ENCODE data around the gene DDR2. TPM values are rescaled to one million over a fixed set of nuclear protein-coding genes. Genes with fewer than 3 reads are reported as not detected.

Gene DDR2
- total RNA-seq, 1 experiment from 2014 or later = 0.77 TPM

DNA sequence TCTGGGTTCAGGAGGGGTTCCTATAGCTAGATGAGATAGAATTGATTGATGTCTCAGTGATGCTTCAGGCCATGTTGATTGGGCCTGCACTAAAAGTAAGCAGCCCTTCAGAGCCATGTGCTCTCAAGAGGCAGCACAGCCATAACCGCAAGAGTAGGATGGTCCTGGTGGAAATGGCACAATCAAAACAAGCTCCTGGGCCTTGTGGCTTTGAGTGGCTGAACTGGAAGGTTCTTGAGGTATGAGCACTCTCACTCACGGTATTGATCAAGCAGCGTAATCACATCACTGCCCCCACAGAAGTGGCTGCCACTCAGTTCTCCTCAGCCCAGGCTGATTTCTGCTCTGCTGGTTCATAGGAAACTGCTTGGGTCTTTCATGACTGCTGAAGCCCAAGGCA lies 76.0 kb downstream of the DDR2 start:
- Histone ChIP-seq H3K4me2 (ENCODE audit: low read length) (no peak overlapping the region), H3K4me3 (ENCODE audit: low read length) (no peak overlapping the region), H3K9me3 (ENCODE audit: low read length) (no peaks in the 10 kb centered on the region), H2AFZ (ENCODE audit: low read length) (no peak overlapping the region), H3K4me1 (ENCODE audit: insufficient read depth, low read length) (peaks cover 26% of the 10 kb centered on the region), H3K27ac (ENCODE audit: low read length) (no peak overlapping the region), H3K79me2 (ENCODE audit: low read length) (no peaks in the 10 kb centered on the region), H3K27me3 (ENCODE audit: low read length) (no peaks in the 10 kb centered on the region), H3K9me2 (replicated peaks; ENCODE audit: low read length) (no peaks in the 10 kb centered on the region), H4K20me1 (ENCODE audit: low read length) (no peaks in the 10 kb centered on the region), H3K36me3 (ENCODE audit: low read depth, low read length) (no peaks in the 10 kb centered on the region), H3K9ac (ENCODE audit: low read length) (no peak overlapping the region), H3F3A (ENCODE audit: low read length, unreplicated experiment) (no peaks in the 10 kb centered on the region)
- DNase-seq (no peak), ATAC-seq (no peak)
- intact Hi-C loops (cut with micrococcal nuclease) = no loop called here
- TF ChIP-seq EZH2 (IDR thresholded peaks at IDR 0.05; ENCODE audit: low read length, unreplicated experiment) = no peak
- TF ChIP-seq, protein P1, sequence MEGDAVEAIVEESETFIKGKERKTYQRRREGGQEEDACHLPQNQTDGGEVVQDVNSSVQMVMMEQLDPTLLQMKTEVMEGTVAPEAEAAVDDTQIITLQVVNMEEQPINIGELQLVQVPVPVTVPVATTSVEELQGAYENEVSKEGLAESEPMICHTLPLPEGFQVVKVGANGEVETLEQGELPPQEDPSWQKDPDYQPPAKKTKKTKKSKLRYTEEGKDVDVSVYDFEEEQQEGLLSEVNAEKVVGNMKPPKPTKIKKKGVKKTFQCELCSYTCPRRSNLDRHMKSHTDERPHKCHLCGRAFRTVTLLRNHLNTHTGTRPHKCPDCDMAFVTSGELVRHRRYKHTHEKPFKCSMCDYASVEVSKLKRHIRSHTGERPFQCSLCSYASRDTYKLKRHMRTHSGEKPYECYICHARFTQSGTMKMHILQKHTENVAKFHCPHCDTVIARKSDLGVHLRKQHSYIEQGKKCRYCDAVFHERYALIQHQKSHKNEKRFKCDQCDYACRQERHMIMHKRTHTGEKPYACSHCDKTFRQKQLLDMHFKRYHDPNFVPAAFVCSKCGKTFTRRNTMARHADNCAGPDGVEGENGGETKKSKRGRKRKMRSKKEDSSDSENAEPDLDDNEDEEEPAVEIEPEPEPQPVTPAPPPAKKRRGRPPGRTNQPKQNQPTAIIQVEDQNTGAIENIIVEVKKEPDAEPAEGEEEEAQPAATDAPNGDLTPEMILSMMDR (conservative IDR thresholded peaks at IDR 0.05; ENCODE audit: low read depth, low read length) = no peak
- no TSS peak for BruUV-seq (replicated peaks)
- ChIA-PET CTCF (no interaction called here), POLR2A (ENCODE audit: unreplicated experiment) (no interaction called here)

DNA sequence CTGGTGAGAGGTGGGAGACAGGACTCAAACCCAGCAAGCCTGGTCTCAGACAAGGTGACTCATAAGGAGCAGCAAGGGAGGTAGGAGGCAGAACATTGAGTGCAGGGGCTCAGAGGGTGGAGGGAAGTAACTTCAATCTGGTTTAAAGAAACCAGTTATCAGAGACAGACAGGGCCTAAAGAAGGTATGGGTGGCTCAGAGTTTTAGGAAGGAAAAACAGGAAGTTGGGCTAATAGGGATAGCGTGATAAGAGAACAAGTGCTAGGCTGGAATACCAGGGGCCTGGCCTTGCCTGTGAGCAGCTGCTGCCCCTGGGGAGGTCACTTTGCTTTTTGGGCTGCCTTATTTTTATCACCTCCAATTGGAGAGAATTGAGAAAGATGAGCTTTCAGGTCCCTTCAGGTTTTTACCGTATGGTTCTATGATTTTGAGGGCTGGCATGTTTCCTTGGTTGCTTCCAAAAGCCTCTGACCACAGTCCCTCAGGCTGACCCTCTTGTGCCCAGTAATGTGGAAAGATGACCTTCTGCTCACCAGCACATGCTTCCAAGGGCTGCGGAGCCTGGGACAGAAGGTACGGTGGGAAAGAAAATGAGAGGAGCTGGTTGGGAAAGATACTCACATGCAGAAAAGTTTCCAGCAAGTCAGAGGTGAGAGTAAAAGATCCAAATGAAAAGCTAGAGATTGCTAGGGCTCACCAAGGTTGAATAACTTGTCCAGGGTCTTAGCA lies 77.0 kb downstream of the DDR2 start:
- Histone ChIP-seq H3K4me1 (ENCODE audit: insufficient read depth, low read length) (peaks cover 26% of the 10 kb centered on the region), H3K79me2 (ENCODE audit: low read length) (no peaks in the 10 kb centered on the region), H3K27ac (ENCODE audit: low read length) (no peak overlapping the region), H4K20me1 (ENCODE audit: low read length) (no peaks in the 10 kb centered on the region), H3K27me3 (ENCODE audit: low read length) (no peaks in the 10 kb centered on the region), H3K4me2 (ENCODE audit: low read length) (peak overlapping the region; percentile 50), H3K4me3 (ENCODE audit: low read length) (no peak overlapping the region), H3K9me3 (ENCODE audit: low read length) (no peaks in the 10 kb centered on the region), H3F3A (ENCODE audit: low read length, unreplicated experiment) (no peaks in the 10 kb centered on the region), H2AFZ (ENCODE audit: low read length) (no peak overlapping the region), H3K9ac (ENCODE audit: low read length) (no peak overlapping the region), H3K36me3 (ENCODE audit: low read depth, low read length) (no peaks in the 10 kb centered on the region), H3K9me2 (replicated peaks; ENCODE audit: low read length) (no peaks in the 10 kb centered on the region)
- ChIA-PET CTCF (interaction anchor here (1.3 kb wide), 1 partner anchor 13 kb away, joined by 4 read pairs; no protein-coding TSS in a partner anchor), POLR2A (ENCODE audit: unreplicated experiment) (no interaction called here)
- ATAC-seq (no peak), DNase-seq (no peak)
- no TSS peak for BruUV-seq (replicated peaks)
- intact Hi-C loops (cut with micrococcal nuclease) = no loop called here
- TF ChIP-seq EZH2phosphoT487 (IDR thresholded peaks at IDR 0.05; ENCODE audit: borderline replicate concordance, low read length) = no peak
- TF ChIP-seq, protein P1 (conservative IDR thresholded peaks at IDR 0.05; ENCODE audit: low read depth, low read length) = no peak

DNA sequence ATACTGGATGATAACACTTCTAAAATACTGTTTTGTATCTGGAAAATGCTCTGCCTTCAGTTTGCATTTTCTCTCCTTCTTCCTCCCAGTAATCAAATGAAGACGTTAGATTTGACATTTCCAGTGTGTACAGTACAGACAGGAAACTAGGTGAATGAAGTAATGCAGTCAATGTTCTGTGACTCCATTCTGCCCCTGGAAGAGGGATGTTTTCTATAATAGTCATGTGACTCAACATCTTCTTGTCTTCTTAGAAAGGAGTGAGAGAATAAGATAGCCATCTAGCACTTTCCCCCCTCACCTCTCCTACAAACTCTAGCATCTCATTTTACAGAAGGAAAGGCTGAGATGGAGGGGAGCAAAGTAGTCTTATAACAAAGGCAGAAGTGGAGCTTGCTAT lies 77.6 kb downstream of the DDR2 start:
- H2AFZ ChIP-seq (ENCODE audit: low read length) = no peak overlapping the region
- no TSS peak for BruUV-seq (replicated peaks)
- no peak overlapping the region for H3K9ac ChIP-seq (ENCODE audit: low read length)
- peak overlapping the region; percentile 36; the same call in 1 of the 2 replicates for H3K27ac ChIP-seq (ENCODE audit: low read length)
- no peaks in the 10 kb centered on the region for H3K9me3 ChIP-seq (ENCODE audit: low read length)
- H3K4me2 ChIP-seq (ENCODE audit: low read length) = peak overlapping the region; percentile 50
- peak; percentile 19 for DNase-seq
- peak; percentile 34 for ATAC-seq
- CTCF ChIA-PET = interaction anchor here (1.3 kb wide), 1 partner anchor 13 kb away, joined by 4 read pairs; no protein-coding TSS in a partner anchor
- H3K4me3 ChIP-seq (ENCODE audit: low read length) = no peak overlapping the region
- no peaks in the 10 kb centered on the region for H3K36me3 ChIP-seq (ENCODE audit: low read depth, low read length)
- peaks cover 26% of the 10 kb centered on the region for H3K4me1 ChIP-seq (ENCODE audit: insufficient read depth, low read length)
- H3K9me2 ChIP-seq (replicated peaks; ENCODE audit: low read length) = no peaks in the 10 kb centered on the region
- H3F3A ChIP-seq (ENCODE audit: low read length, unreplicated experiment) = no peaks in the 10 kb centered on the region
- no peaks in the 10 kb centered on the region for H4K20me1 ChIP-seq (ENCODE audit: low read length)
- TF ChIP-seq EZH2 (IDR thresholded peaks at IDR 0.05; ENCODE audit: low read length, unreplicated experiment) = no peak
- TF ChIP-seq EZH2phosphoT487 (IDR thresholded peaks at IDR 0.05; ENCODE audit: borderline replicate concordance, low read length) = no peak
- TF ChIP-seq, protein P1 (conservative IDR thresholded peaks at IDR 0.05; ENCODE audit: low read depth, low read length) = no peak
- H3K27me3 ChIP-seq (ENCODE audit: low read length) = no peaks in the 10 kb centered on the region
- H3K79me2 ChIP-seq (ENCODE audit: low read length) = no peaks in the 10 kb centered on the region
- intact Hi-C loops (cut with micrococcal nuclease) = loop anchor here (2.0 kb wide), 1 partner anchor 13 kb away; no protein-coding TSS in a partner anchor
- POLR2A ChIA-PET (ENCODE audit: unreplicated experiment) = interaction anchor here (0.7 kb wide), 2 partner anchors 19 to 31 kb away, joined by 3 to 4 read pairs; no protein-coding TSS in a partner anchor

All from PC-3 (cell line).